ENCODE results near the gene GARS1.

The GARS1 gene

GRCh38 chr7:30594540-30595435, at the start of gene GARS1 (continued):
- TF ChIP-seq GLIS2 (tag by site-specific recombination; IDR thresholded peaks at IDR 0.05) (peak; percentile 37; the same call in 1 of the 2 replicates), ZNF350 (tag by site-specific recombination; IDR thresholded peaks at IDR 0.05) (no peak), ZNF660 (tag by site-specific recombination; IDR thresholded peaks at IDR 0.05) (peak; percentile 94), ZNF239 (tag by site-specific recombination; IDR thresholded peaks at IDR 0.05) (no peak), ZNF514 (tag by site-specific recombination; IDR thresholded peaks at IDR 0.05) (no peak), ZNF148 (tag by site-specific recombination; IDR thresholded peaks at IDR 0.05; ENCODE audit: borderline replicate concordance) (0 out of 2 replicates have a peak, but pooled peaks have one; percentile 52), ZSCAN30 (tag by site-specific recombination; IDR thresholded peaks at IDR 0.05) (peak; percentile 91), ZNF747 (tag by site-specific recombination; IDR thresholded peaks at IDR 0.05) (no peak), ZNF548 (tag by site-specific recombination; IDR thresholded peaks at IDR 0.05) (no peak), MYNN (tag by site-specific recombination; IDR thresholded peaks at IDR 0.05; ENCODE audit: borderline replicate concordance) (peak; percentile 31; the same call in 1 of the 2 replicates), ZNF341 (tag by site-specific recombination; IDR thresholded peaks at IDR 0.05; ENCODE audit: low read depth) (no peak), ZFP3 (tag by site-specific recombination; IDR thresholded peaks at IDR 0.05; ENCODE audit: low read depth) (no peak), ZFP41 (tag by site-specific recombination; IDR thresholded peaks at IDR 0.05; ENCODE audit: borderline replicate concordance) (no peak), ZNF26 (tag by site-specific recombination; IDR thresholded peaks at IDR 0.05) (no peak), ZNF366 (tag by site-specific recombination; conservative IDR thresholded peaks at IDR 0.05) (peak; percentile 55), BCL11A (tag by site-specific recombination; IDR thresholded peaks at IDR 0.05; ENCODE audit: low read depth) (no peak), ZNF645 (tag by site-specific recombination; IDR thresholded peaks at IDR 0.05) (no peak), ZNF501 (tag by site-specific recombination; IDR thresholded peaks at IDR 0.05) (no peak; the same call in none of the 2 replicates), ZBTB48 (tag by site-specific recombination; IDR thresholded peaks at IDR 0.05) (no peak), ZNF473 (tag by site-specific recombination; IDR thresholded peaks at IDR 0.05) (no peak), FEZF1 (tag by site-specific recombination; IDR thresholded peaks at IDR 0.05) (peak; percentile 28; the same call in 1 of the 2 replicates), PRDM6 (tag by site-specific recombination; IDR thresholded peaks at IDR 0.05) (no peak), SP2 (tag by site-specific recombination; IDR thresholded peaks at IDR 0.05) (peak; percentile 52), ZNF513 (tag by site-specific recombination; IDR thresholded peaks at IDR 0.05) (peak; percentile 32; the same call in 1 of the 2 replicates), ZFP37 (tag by site-specific recombination; IDR thresholded peaks at IDR 0.05) (0 out of 2 replicates have a peak, but pooled peaks have one; percentile 87), WT1 (tag by site-specific recombination; IDR thresholded peaks at IDR 0.05) (no peak), ZNF549 (tag by site-specific recombination; IDR thresholded peaks at IDR 0.05) (no peak), REPIN1 (tag by site-specific recombination; IDR thresholded peaks at IDR 0.05; ENCODE audit: low read depth) (no peak), GLIS1 (tag by site-specific recombination; IDR thresholded peaks at IDR 0.05) (peak; percentile 13; the same call in 1 of the 2 replicates), ZBTB1 (tag by site-specific recombination; IDR thresholded peaks at IDR 0.05) (no peak)
